Mesenchymal stem cell (in vitro differentiated cells and primary cell): ENCODE measurements around the gene NMUR1. TPM values are rescaled to one million over a fixed set of nuclear protein-coding genes. Genes with fewer than 3 reads are reported as not detected.

Experiments
- DNase-seq: peaks from one replicate; pipeline ENCODE4 v3.0.0-alpha.2; 2013
- H2AFZ ChIP-seq: one replicate; pipeline ENCODE4 v1.6.1; 2013; ENCODE audit warnings: low read depth, mild to moderate bottlenecking, control low read depth, inconsistent platforms, low read length, moderate library complexity
- H2AK5ac ChIP-seq: 2 replicates; pipeline ENCODE4 v1.6.1; 2013; ENCODE audit warnings: low read length, moderate library complexity, mild to moderate bottlenecking, inconsistent platforms; ENCODE audit not compliant: severe bottlenecking
- H2BK120ac ChIP-seq: one replicate; pipeline ENCODE4 v1.6.1; 2013; ENCODE audit warnings: low read depth, mild to moderate bottlenecking, inconsistent platforms, low read length, moderate library complexity
- H2BK12ac ChIP-seq, 2 experiments: one replicate each; pipeline ENCODE4 v1.6.1; 2013; ENCODE audit warnings: inconsistent platforms in 2 of 2, low read length in 2 of 2, mild to moderate bottlenecking in 2 of 2, moderate library complexity in 2 of 2, control low read depth in 1 of 2
- H2BK15ac ChIP-seq: one replicate; pipeline ENCODE4 v1.6.1; 2013; ENCODE audit warnings: mild to moderate bottlenecking, low read depth, inconsistent platforms; ENCODE audit not compliant: poor library complexity, severe bottlenecking
- H2BK5ac ChIP-seq: 2 replicates; pipeline ENCODE4 v1.6.1; 2013; ENCODE audit warnings: low read depth, mild to moderate bottlenecking, low read length, control low read depth, inconsistent platforms; ENCODE audit not compliant: poor library complexity, severe bottlenecking
- H3K14ac ChIP-seq, 2 experiments: one replicate each; pipeline ENCODE4 v1.6.1; 2013; ENCODE audit warnings: inconsistent platforms in 2 of 2, low read length in 2 of 2, control low read depth in 1 of 2, mild to moderate bottlenecking in 1 of 2, moderate library complexity in 1 of 2
- H3K18ac ChIP-seq, 2 experiments: one replicate each; pipeline ENCODE4 v1.6.1; 2013; ENCODE audit warnings: inconsistent platforms in 2 of 2, low read length in 2 of 2, control low read depth in 1 of 2, low read depth in 1 of 2, mild to moderate bottlenecking in 1 of 2
- H3K23ac ChIP-seq, 2 experiments: one replicate each; pipeline ENCODE4 v1.6.1; 2013; ENCODE audit warnings: inconsistent platforms in 2 of 2, low read length in 2 of 2, mild to moderate bottlenecking in 2 of 2, moderate library complexity in 2 of 2, control low read depth in 1 of 2
- H3K27ac ChIP-seq: 2 replicates; pipeline ENCODE4 v1.5.1; 2013; ENCODE audit warnings: mild to moderate bottlenecking, moderate library complexity, low read length, control low read depth, inconsistent platforms; ENCODE audit not compliant: poor library complexity, severe bottlenecking
- H3K27me3 ChIP-seq, 2 experiments: 2 replicates each; pipeline versions ENCODE4 v1.6.1 to v1.7.0; 2013; ENCODE audit warnings: low read length in 2 of 2, mild to moderate bottlenecking in 2 of 2, moderate library complexity in 2 of 2, control low read depth in 1 of 2, inconsistent platforms in 1 of 2; ENCODE audit not compliant: control insufficient read depth in 1 of 2, insufficient read depth in 1 of 2
- H3K36me3 ChIP-seq, 2 experiments: 2 replicates each; pipeline versions ENCODE4 v1.6.1 to v1.7.0; 2013; ENCODE audit warnings: low read length in 2 of 2, control low read depth in 1 of 2, inconsistent platforms in 1 of 2, low read depth in 1 of 2, mild to moderate bottlenecking in 1 of 2; ENCODE audit not compliant: insufficient read depth in 2 of 2, control insufficient read depth in 1 of 2
- H3K4ac ChIP-seq, 2 experiments: one replicate each; pipeline ENCODE4 v1.6.1; 2013; ENCODE audit warnings: inconsistent platforms in 2 of 2, low read length in 2 of 2, mild to moderate bottlenecking in 2 of 2, moderate library complexity in 2 of 2, control low read depth in 1 of 2, low read depth in 1 of 2
- H3K4me1 ChIP-seq: 2 replicates; pipeline ENCODE4 v1.6.1; 2013; ENCODE audit warnings: low read depth, low read length, control low read depth; ENCODE audit not compliant: control insufficient read depth, insufficient read depth
- H3K4me2 ChIP-seq: 2 replicates; pipeline ENCODE4 v1.6.1; 2013; ENCODE audit warnings: low read length, mild to moderate bottlenecking, inconsistent platforms; ENCODE audit not compliant: poor library complexity, severe bottlenecking
- H3K4me3 ChIP-seq, 2 experiments: 2 replicates each; pipeline versions ENCODE4 v1.5.1 to v1.7.0; 2013; ENCODE audit warnings: low read length in 2 of 2, mild to moderate bottlenecking in 2 of 2, control low read depth in 1 of 2, low read depth in 1 of 2; ENCODE audit not compliant: insufficient read depth in 1 of 2
- H3K79me1 ChIP-seq: replicated peaks from 2 replicates; pipeline ENCODE4 v1.6.1; 2013; ENCODE audit warnings: mild to moderate bottlenecking, control low read depth, low read length, inconsistent platforms; ENCODE audit not compliant: poor library complexity, severe bottlenecking
- H3K9ac ChIP-seq: 2 replicates; pipeline ENCODE4 v1.7.0; 2013; ENCODE audit warnings: mild to moderate bottlenecking, low read length, moderate library complexity
- H3K9me3 ChIP-seq: 2 replicates; pipeline ENCODE4 v1.7.0; 2013; ENCODE audit warnings: mild to moderate bottlenecking, low read length; ENCODE audit not compliant: control insufficient read depth
- H4K8ac ChIP-seq: one replicate; pipeline ENCODE4 v1.6.1; 2013; ENCODE audit warnings: inconsistent platforms, mild to moderate bottlenecking, low read length, moderate library complexity
- H4K91ac ChIP-seq: one replicate; pipeline ENCODE4 v1.6.1; 2013; ENCODE audit warnings: mild to moderate bottlenecking, low read length, inconsistent platforms
- WGBS: methylation state at CpG from one replicate; pipeline ENCODE4 v1.1.7; 2013; ENCODE audit warnings: mixed read lengths; 5-methylcytosine and 5-hydroxymethylcytosine counted together
- small RNA-seq: library from polyadenylated mRNA; stranded (forward); fragments of <200 nt; extraction: miRNeasy Mini kit (QIAGEN cat#:217004); gene quantifications from one replicate; pipeline ENCODE3, GENCODE V24; 2013; ENCODE audit warnings: low read depth

NMUR1 gene

GRCh38 chr2:231475965-231476364 is 54.3 kb downstream of the NMUR1 start:
- Histone ChIP-seq H4K91ac (no peak overlapping the region), H3K4ac (no peak overlapping the region), H3K4me3 (no peak overlapping the region), H3K9ac (no peak overlapping the region), H3K27me3 (peaks cover 0 to 9% of the 10 kb centered on the region in 2 experiments), H3K36me3 (no peaks in the 10 kb centered on the region), H2AK5ac (no peak overlapping the region), H2BK12ac (no peak overlapping the region), H3K4me2 (no peak overlapping the region), H2BK120ac (no peak overlapping the region), H3K14ac (no peak overlapping the region), H3K27ac (no peak overlapping the region), H3K9me3 (no peaks in the 10 kb centered on the region), H3K18ac (no peak overlapping the region), H3K4me1 (no peaks in the 10 kb centered on the region), H2BK15ac (no peak overlapping the region), H4K8ac (no peak overlapping the region), H3K23ac (no peak overlapping the region), H2AFZ (no peak overlapping the region), H3K79me1 (no peaks in the 10 kb centered on the region), H2BK5ac (no peak overlapping the region)
- 100% methylated on average over 1 of the region's 3 CpGs for WGBS
- no peak for DNase-seq

Small RNA genes within 50 kb of the gene (small RNA-seq; reads per million reads assigned to genes)
- not detected for gene RNU2-22P
